Panc1 (cell line): ENCODE data around the gene ZNF362.

Experiments used
- CTCF ChIP-seq: fragments of 450-650 bp; IDR thresholded peaks from 2 replicates; pipeline ENCODE4 v1.5.1; 2017; ENCODE audit warnings: mild to moderate bottlenecking
- POLR2AphosphoS5 ChIP-seq: IDR thresholded peaks from 2 replicates; pipeline ENCODE4 v1.6.1; 2012; ENCODE audit warnings: mild to moderate bottlenecking, low read depth, low read length, moderate library complexity
- REST ChIP-seq, 2 experiments: IDR thresholded peaks; 2 replicates each; pipeline ENCODE4 v1.6.1; 2011 to 2012; ENCODE audit warnings: low read depth in 2 of 2, control low read depth in 1 of 2, low read length in 1 of 2, mild to moderate bottlenecking in 1 of 2, moderate library complexity in 1 of 2; ENCODE audit not compliant: insufficient read depth in 1 of 2
- TCF7L2 ChIP-seq: IDR thresholded peaks from 2 replicates; pipeline ENCODE4 v1.6.1; 2011; ENCODE audit warnings: mild to moderate bottlenecking, low read depth, low read length, inconsistent platforms

DNA sequence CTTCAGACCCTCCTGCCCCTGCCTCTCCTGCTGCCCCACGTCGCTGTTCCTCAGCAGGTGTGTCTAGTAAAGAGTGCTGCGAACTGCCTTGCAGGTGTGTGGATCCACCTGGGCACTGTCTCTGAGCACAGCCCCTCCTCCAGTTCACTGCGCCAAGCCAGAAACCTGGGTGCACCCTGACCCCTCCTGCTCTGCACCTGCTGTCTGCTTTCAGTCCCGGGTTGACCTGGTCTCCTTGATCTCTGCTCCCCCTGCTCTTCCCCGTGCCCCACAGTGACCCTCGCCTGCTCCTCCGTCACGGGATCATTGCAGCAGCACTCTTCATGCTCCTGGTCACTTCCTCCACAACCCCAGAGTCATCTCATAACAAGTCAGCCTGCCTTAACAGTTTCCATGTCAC, 58.1 kb downstream of the ZNF362 start:
- no peak for TF ChIP-seq CTCF
- TF ChIP-seq REST (IDR thresholded peaks at IDR 0.05; ENCODE audit: insufficient read depth in 1 of 2, low read depth in 2 of 2, low read length in 1 of 2): no peak
- no peak for TF ChIP-seq POLR2AphosphoS5
- TF ChIP-seq TCF7L2: no peak
